HG02623 (cell line): ENCODE measurements around the gene RNU1-3.
"Not testable (repeated sequence)": the region's sequence is repeated elsewhere in the genome, so short reads cannot be mapped to it uniquely, and the experiment has no call there.

Experiments
- ATAC-seq: cut with Tn5 transposase; IDR thresholded peaks from one replicate; pipeline ENCODE4 v1.9.1; 2021; ENCODE audit warnings: moderate library complexity; ENCODE audit not compliant: unreplicated experiment

The RNU1-3 gene

GRCh38 chr1:16666502-16667413 is at the start of gene RNU1-3:
TSS of gene RNU1-3 (minus strand) at chr1:16666948.
- ATAC-seq, result peak; percentile 73

GRCh38 chr1:16713480-16713879 is 46.7 kb upstream of the RNU1-3 start:
- ATAC-seq, result not testable (repeated sequence)

- ATAC-seq, result not testable (repeated sequence)
These were observed 46.2 kb upstream of the RNU1-3 start for GRCh38 chr1:16712984-16713383.

GRCh38 chr1:16712582-16712981 is 45.8 kb upstream of the RNU1-3 start:
- not testable (repeated sequence) for ATAC-seq

- not testable (repeated sequence) for ATAC-seq
These were observed 45.4 kb upstream of the RNU1-3 start for GRCh38 chr1:16712131-16712530.

GRCh38 chr1:16710618-16711017 is 43.9 kb upstream of the RNU1-3 start:
- not testable (repeated sequence) for ATAC-seq

GRCh38 chr1:16709659-16710087 is 42.9 kb upstream of the RNU1-3 start:
- ATAC-seq, result peak; percentile 58

GRCh38 chr1:16708704-16709103 is 42.0 kb upstream of the RNU1-3 start:
- ATAC-seq, result not testable (repeated sequence)

GRCh38 chr1:16707130-16708093 is 40.7 kb upstream of the RNU1-3 start:
- not testable (repeated sequence) for ATAC-seq

GRCh38 chr1:16706302-16706701 is 39.6 kb upstream of the RNU1-3 start:
- not testable (repeated sequence) for ATAC-seq

- ATAC-seq, result not testable (repeated sequence)
These were observed 37.9 kb upstream of the RNU1-3 start for GRCh38 chr1:16704502-16705100.

GRCh38 chr1:16704076-16704475 is 37.3 kb upstream of the RNU1-3 start:
- ATAC-seq, result not testable (repeated sequence)

- not testable (repeated sequence) for ATAC-seq
These were observed 36.9 kb upstream of the RNU1-3 start for GRCh38 chr1:16703602-16704001.

- not testable (repeated sequence) for ATAC-seq
These were observed 36.4 kb upstream of the RNU1-3 start for GRCh38 chr1:16703141-16703540.

- ATAC-seq, result not testable (repeated sequence)
These were observed 35.5 kb upstream of the RNU1-3 start for GRCh38 chr1:16702280-16702679.

GRCh38 chr1:16701189-16701588 is 34.4 kb upstream of the RNU1-3 start:
- ATAC-seq, result not testable (repeated sequence)

- not testable (repeated sequence) for ATAC-seq
These were observed 33.6 kb upstream of the RNU1-3 start for GRCh38 chr1:16700138-16700895.

GRCh38 chr1:16699440-16699839 is 32.7 kb upstream of the RNU1-3 start:
- not testable (repeated sequence) for ATAC-seq

- not testable (repeated sequence) for ATAC-seq
These were observed 30.4 kb upstream of the RNU1-3 start for GRCh38 chr1:16697152-16697551.
